BLaER1 treated with 17β-estradiol and CSF1 and Interleukin-3, amounts not matched to agents 10 nM and 100 nM (cell line): Measurements from ENCODE around the gene ITIH5.
A peak's percentile ranks its signal among the peaks of the same experiment; 100 is the strongest.
"Not testable (repeated sequence)": the region's sequence is repeated elsewhere in the genome, so short reads cannot be mapped to it uniquely, and the experiment has no call there.

ENCODE experiments used
- H3K27ac ChIP-seq, 11 experiments: shearing (Covaris generic); formaldehyde crosslinking; 2 replicates each; pipeline ENCODE4 v1.8.1; 2022
- H3K27me3 ChIP-seq, 11 experiments: shearing (Covaris generic); formaldehyde crosslinking; 2 replicates each; pipeline ENCODE4 v1.8.1; 2022
- H3K36me3 ChIP-seq, 11 experiments: shearing (Covaris generic); formaldehyde crosslinking; 2 replicates each; pipeline ENCODE4 v1.8.1; 2022
- H3K4me1 ChIP-seq, 10 experiments: shearing (Covaris generic); formaldehyde crosslinking; 2 replicates each; pipeline ENCODE4 v1.8.1; 2022
- H3K4me2 ChIP-seq, 11 experiments: shearing (Covaris generic); formaldehyde crosslinking; 2 replicates each; pipeline ENCODE4 v1.8.1; 2022
- H3K4me3 ChIP-seq, 10 experiments: shearing (Covaris generic); formaldehyde crosslinking; 2 replicates each; pipeline ENCODE4 v1.8.1; 2022
- H3K9ac ChIP-seq, 11 experiments: shearing (Covaris generic); formaldehyde crosslinking; 2 replicates each; pipeline ENCODE4 v1.8.1; 2022
- H3K9me3 ChIP-seq, 11 experiments: shearing (Covaris generic); formaldehyde crosslinking; replicated peaks in 1 of 11; 2 replicates each; pipeline ENCODE4 v1.8.1; 2022
- H4K20me1 ChIP-seq, 11 experiments: shearing (Covaris generic); formaldehyde crosslinking; 2 replicates each; pipeline ENCODE4 v1.8.1; 2022
- Cebpa-rat ChIP-seq, 11 experiments: shearing (Covaris generic); IDR thresholded peaks; 2 replicates each; pipeline ENCODE4 v1.8.1; 2022

The ITIH5 gene

GRCh38 chr10:7665767-7666166 is 999 bp downstream of the ITIH5 start:
- Histone ChIP-seq H3K4me1 (peaks cover 0 to 9% (median 7%) of the 10 kb centered on the region in 10 experiments; a peak in 15 of 20 replicates), H3K4me2 (peak overlapping the region in 7 of 11 experiments; percentile 91 to 100 (median 97); a peak in 10 of 22 replicates), H3K27me3 (peaks cover 43 to 63% (median 51%) of the 10 kb centered on the region in 11 experiments), H4K20me1 (peaks cover 0 to 6% (median 0%) of the 10 kb centered on the region in 11 experiments; a peak in 1 of 22 replicates), H3K9ac (no peak overlapping the region), H3K4me3 (peak overlapping the region in 2 of 10 experiments; percentile 54 to 62; a peak in 3 of 20 replicates), H3K36me3 (no peaks in the 10 kb centered on the region), H3K9me3 (no peaks in the 10 kb centered on the region), H3K27ac (no peak overlapping the region)
- TF ChIP-seq Cebpa-rat (IDR thresholded peaks at IDR 0.05), result no peak

DNA sequence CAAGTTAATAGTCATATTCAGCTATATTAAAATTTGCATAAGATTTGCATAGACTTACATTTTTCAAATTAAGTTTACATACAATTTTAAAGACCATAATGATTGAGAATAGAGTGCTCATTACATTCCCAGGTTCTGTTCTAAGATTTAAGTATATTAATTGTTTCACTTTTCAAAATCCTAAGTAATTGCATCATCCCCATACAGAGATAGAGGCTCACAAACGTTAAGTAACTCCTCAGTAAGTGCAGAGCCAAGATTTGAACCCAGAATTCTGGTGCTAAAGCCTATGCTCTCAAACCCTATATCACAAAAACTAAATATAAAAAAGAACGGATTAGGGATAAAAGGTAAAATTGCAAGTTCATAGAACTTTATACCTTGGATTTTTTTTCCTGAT is 2.1 kb downstream of the ITIH5 start:
- Histone ChIP-seq H3K36me3 (no peaks in the 10 kb centered on the region), H3K9ac (no peak overlapping the region), H3K4me3 (no peak overlapping the region), H3K4me1 (peaks cover 0 to 9% (median 7%) of the 10 kb centered on the region in 10 experiments; a peak in 15 of 20 replicates), H3K9me3 (no peaks in the 10 kb centered on the region), H3K27me3 (peaks cover 41 to 55% (median 51%) of the 10 kb centered on the region in 11 experiments), H3K27ac (no peak overlapping the region), H3K4me2 (no peak overlapping the region), H4K20me1 (peaks cover 0 to 6% (median 0%) of the 10 kb centered on the region in 11 experiments; a peak in 1 of 22 replicates)
- TF ChIP-seq Cebpa-rat (IDR thresholded peaks at IDR 0.05), result no peak

GRCh38 chr10:7662522-7662921 is 4.2 kb downstream of the ITIH5 start:
- Histone ChIP-seq H4K20me1 (peaks cover 0 to 6% (median 0%) of the 10 kb centered on the region in 11 experiments; a peak in 1 of 22 replicates), H3K9me3 (no peaks in the 10 kb centered on the region), H3K27me3 (peaks cover 27 to 34% (median 31%) of the 10 kb centered on the region in 11 experiments), H3K4me3 (no peak overlapping the region), H3K9ac (no peak overlapping the region), H3K36me3 (no peaks in the 10 kb centered on the region), H3K4me2 (no peak overlapping the region), H3K4me1 (peaks cover 0 to 9% (median 7%) of the 10 kb centered on the region in 10 experiments; a peak in 15 of 20 replicates), H3K27ac (no peak overlapping the region)
- TF ChIP-seq Cebpa-rat (IDR thresholded peaks at IDR 0.05), result no peak

- Histone ChIP-seq H3K4me1 (no peaks in the 10 kb centered on the region), H3K27ac (no peak overlapping the region), H3K27me3 (peaks cover 5 to 8% (median 6%) of the 10 kb centered on the region in 11 experiments; a peak in 19 of 22 replicates), H4K20me1 (no peaks in the 10 kb centered on the region), H3K36me3 (no peaks in the 10 kb centered on the region), H3K4me2 (no peak overlapping the region), H3K9ac (no peak overlapping the region), H3K4me3 (no peak overlapping the region), H3K9me3 (no peaks in the 10 kb centered on the region)
- TF ChIP-seq Cebpa-rat (IDR thresholded peaks at IDR 0.05), result no peak
Observed at GRCh38 chr10:7659560-7659959, 7.2 kb downstream of the ITIH5 start.

- H3K4me3 ChIP-seq, result no peak overlapping the region
- H4K20me1 ChIP-seq, result no peaks in the 10 kb centered on the region
- H3K9me3 ChIP-seq, result no peaks in the 10 kb centered on the region
- no peaks in the 10 kb centered on the region for H3K27me3 ChIP-seq
- no peak for TF ChIP-seq Cebpa-rat (IDR thresholded peaks at IDR 0.05)
- no peak overlapping the region for H3K9ac ChIP-seq
- no peaks in the 10 kb centered on the region for H3K4me1 ChIP-seq
- no peaks in the 10 kb centered on the region for H3K36me3 ChIP-seq
- no peak overlapping the region for H3K4me2 ChIP-seq
- no peak overlapping the region for H3K27ac ChIP-seq
Observed at GRCh38 chr10:7657552-7657951, 9.2 kb downstream of the ITIH5 start.

DNA sequence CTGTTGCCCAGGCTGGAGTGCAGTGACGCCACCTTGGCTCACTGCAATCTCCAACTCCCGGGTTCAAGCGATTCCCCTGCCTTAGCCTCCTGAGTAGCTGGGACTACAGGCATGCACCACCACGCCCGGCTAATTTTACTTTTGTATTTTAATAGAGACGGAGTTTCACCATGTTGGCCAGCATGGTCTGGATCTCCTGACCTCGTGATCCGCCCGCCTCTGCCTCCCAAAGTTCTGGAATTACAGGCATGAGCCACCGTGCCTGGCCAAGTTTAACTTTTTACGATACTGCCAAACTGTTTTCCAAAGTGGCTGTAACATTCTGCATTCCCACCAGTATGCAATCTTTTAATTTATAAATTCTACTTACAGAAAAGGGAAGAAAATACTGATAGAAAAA is 9.7 kb downstream of the ITIH5 start:
- not testable (repeated sequence) for H4K20me1 ChIP-seq, H3K36me3 ChIP-seq, H3K4me2 ChIP-seq, H3K4me3 ChIP-seq, H3K27me3 ChIP-seq, H3K27ac ChIP-seq, H3K4me1 ChIP-seq, H3K9me3 ChIP-seq, H3K9ac ChIP-seq

DNA sequence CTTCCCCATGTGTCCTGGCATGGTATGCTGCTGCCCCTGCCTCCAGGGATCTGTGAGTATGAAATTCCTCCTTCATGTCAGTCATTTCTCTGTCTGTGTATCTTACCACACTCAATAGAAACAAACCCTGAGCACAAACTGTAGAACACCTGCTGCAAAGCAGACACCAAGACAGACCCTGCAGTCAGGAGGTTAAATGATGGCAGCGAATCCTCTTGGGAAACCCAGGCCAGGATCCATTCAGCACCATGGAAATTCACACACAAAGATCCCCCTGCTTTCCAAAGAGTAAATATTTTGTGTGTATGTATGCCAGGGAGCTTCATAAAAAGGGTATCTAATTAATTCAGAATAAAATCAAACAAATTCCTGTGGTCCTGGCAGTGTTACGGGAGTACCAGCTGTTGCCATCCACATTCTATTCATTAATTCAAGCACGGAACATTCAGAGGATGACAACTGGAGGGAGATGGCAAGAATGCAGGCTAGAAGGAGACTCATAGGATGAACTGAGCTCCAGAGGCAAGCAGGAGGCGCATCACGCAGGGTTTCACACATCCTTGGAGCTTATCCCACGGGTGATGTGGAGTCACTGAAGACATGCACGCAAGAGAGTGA is 14.8 kb downstream of the ITIH5 start:
- H3K4me1 ChIP-seq, result peaks cover 0 to 24% (median 13%) of the 10 kb centered on the region in 10 experiments; a peak in 11 of 20 replicates
- H3K9me3 ChIP-seq, result peaks cover 0 to 5% (median 3%) of the 10 kb centered on the region in 11 experiments; a peak in 7 of 22 replicates
- H3K27me3 ChIP-seq, result no peaks in the 10 kb centered on the region
- H3K4me3 ChIP-seq, result no peak overlapping the region
- no peak overlapping the region for H3K9ac ChIP-seq
- no peaks in the 10 kb centered on the region for H3K36me3 ChIP-seq
- H4K20me1 ChIP-seq, result no peaks in the 10 kb centered on the region
- no peak overlapping the region for H3K27ac ChIP-seq
- no peak overlapping the region for H3K4me2 ChIP-seq
- no peak for TF ChIP-seq Cebpa-rat (IDR thresholded peaks at IDR 0.05)

GRCh38 chr10:7649673-7650300 is 17.0 kb downstream of the ITIH5 start:
- Histone ChIP-seq H3K9me3 (peaks cover 0 to 7% (median 3%) of the 10 kb centered on the region in 11 experiments; a peak in 7 of 22 replicates), H3K36me3 (no peaks in the 10 kb centered on the region), H3K9ac (no peak overlapping the region; a peak in 1 of 22 replicates), H3K27me3 (no peaks in the 10 kb centered on the region), H3K27ac (peak overlapping the region in 7 of 11 experiments; percentile 1 to 62 (median 38); a peak in 8 of 22 replicates), H3K4me1 (peaks cover 0 to 24% (median 13%) of the 10 kb centered on the region in 10 experiments; a peak in 11 of 20 replicates), H3K4me3 (no peak overlapping the region), H3K4me2 (peak overlapping the region in 6 of 11 experiments; percentile 1 to 53 (median 22); a peak in 10 of 22 replicates), H4K20me1 (no peaks in the 10 kb centered on the region)
- TF ChIP-seq Cebpa-rat (IDR thresholded peaks at IDR 0.05), result no peak

DNA sequence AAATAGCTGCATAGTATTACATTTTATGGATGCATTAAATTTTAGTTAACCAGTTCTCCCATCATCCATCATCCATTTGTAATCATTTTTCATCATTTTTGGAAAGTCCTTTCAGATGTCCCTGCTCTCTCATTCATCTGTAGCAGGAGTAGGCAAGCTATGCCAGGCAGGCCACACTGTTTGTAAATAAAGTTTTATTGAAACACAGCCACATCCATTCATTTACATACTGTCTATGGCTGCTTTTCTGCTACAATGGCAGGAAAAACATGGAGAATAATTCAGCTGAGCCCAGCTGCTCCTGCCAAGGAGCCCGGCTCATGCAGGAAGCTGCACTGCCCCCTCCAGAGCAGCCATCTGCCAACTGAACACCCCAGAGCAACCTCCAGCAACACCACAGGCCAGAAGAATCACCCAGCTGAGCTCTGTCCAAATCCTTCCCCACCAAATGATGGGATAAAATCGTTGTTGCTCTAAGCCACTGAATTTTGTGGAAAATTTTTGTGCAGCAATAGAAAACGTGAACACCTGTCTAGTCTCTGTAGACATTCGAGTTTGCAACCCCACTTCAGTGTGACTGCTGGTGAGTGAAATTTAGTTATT is 19.6 kb downstream of the ITIH5 start:
- H3K36me3 ChIP-seq, result no peaks in the 10 kb centered on the region
- peaks cover 0 to 24% (median 13%) of the 10 kb centered on the region in 10 experiments; a peak in 11 of 20 replicates for H3K4me1 ChIP-seq
- H3K9me3 ChIP-seq, result peaks cover 0 to 7% (median 3%) of the 10 kb centered on the region in 11 experiments; a peak in 9 of 22 replicates
- H3K9ac ChIP-seq, result no peak overlapping the region
- H4K20me1 ChIP-seq, result no peaks in the 10 kb centered on the region
- no peaks in the 10 kb centered on the region for H3K27me3 ChIP-seq
- H3K4me2 ChIP-seq, result no peak overlapping the region
- no peak overlapping the region for H3K27ac ChIP-seq
- no peak for TF ChIP-seq Cebpa-rat (IDR thresholded peaks at IDR 0.05)
- H3K4me3 ChIP-seq, result no peak overlapping the region
